Adipocyte (in vitro differentiated cells): ENCODE data around the gene ZNF729.
"Not testable (repeated sequence)": the region's sequence is repeated elsewhere in the genome, so short reads cannot be mapped to it uniquely, and the experiment has no call there.

Source experiments
- DNase-seq: peaks from one replicate; pipeline ENCODE4 v3.0.0-alpha.2; 2015; ENCODE audit warnings: low read depth
- H3K27me3 ChIP-seq: replicated peaks from 2 replicates; pipeline ENCODE4 v1.7.0; 2013; ENCODE audit warnings: mild to moderate bottlenecking, low read length, moderate library complexity; ENCODE audit not compliant: control insufficient read depth, insufficient read depth
- H3K36me3 ChIP-seq: 2 replicates; pipeline ENCODE4 v1.7.0; 2013; ENCODE audit warnings: low read length, mild to moderate bottlenecking, moderate library complexity; ENCODE audit not compliant: control insufficient read depth, insufficient read depth, severe bottlenecking
- H3K4me1 ChIP-seq: 2 replicates; pipeline ENCODE4 v1.7.0; 2013; ENCODE audit warnings: mild to moderate bottlenecking, low read length, moderate library complexity; ENCODE audit not compliant: control insufficient read depth, insufficient read depth
- H3K4me3 ChIP-seq: 2 replicates; pipeline ENCODE4 v1.7.0; 2013; ENCODE audit warnings: mild to moderate bottlenecking, low read length, moderate library complexity
- H3K9ac ChIP-seq: 2 replicates; pipeline ENCODE4 v1.7.0; 2013; ENCODE audit warnings: mild to moderate bottlenecking, low read length, moderate library complexity
- H3K9me3 ChIP-seq: 2 replicates; pipeline ENCODE4 v1.7.0; 2013; ENCODE audit warnings: mild to moderate bottlenecking, low read length, moderate library complexity; ENCODE audit not compliant: control insufficient read depth

The ZNF729 gene

GRCh38 chr19:22286151-22286810 lies at the start of gene ZNF729:
Gene ZNF729, plus strand, starts transcription at chr19:22286441. Its CDS starts 85 bp downstream, at chr19:22286526.
- Histone ChIP-seq H3K4me3 (no peak within 1 kb of the TSS), H3K36me3 (no peaks in the 10 kb centered on the region), H3K9ac (no peak within 1 kb of the TSS), H3K9me3 (peaks cover 8% of the 10 kb centered on the region), H3K27me3 (no peaks in the 10 kb centered on the region), H3K4me1 (no peaks in the 10 kb centered on the region)
- DNase-seq = no peak

GRCh38 chr19:22256856-22257255 lies 29.4 kb upstream of the ZNF729 start:
- Histone ChIP-seq H3K4me1 (no peaks in the 10 kb centered on the region), H3K9ac (no peak overlapping the region), H3K27me3 (no peaks in the 10 kb centered on the region), H3K9me3 (peaks cover 11% of the 10 kb centered on the region), H3K36me3 (no peaks in the 10 kb centered on the region), H3K4me3 (no peak overlapping the region)
- DNase-seq = no peak

DNA sequence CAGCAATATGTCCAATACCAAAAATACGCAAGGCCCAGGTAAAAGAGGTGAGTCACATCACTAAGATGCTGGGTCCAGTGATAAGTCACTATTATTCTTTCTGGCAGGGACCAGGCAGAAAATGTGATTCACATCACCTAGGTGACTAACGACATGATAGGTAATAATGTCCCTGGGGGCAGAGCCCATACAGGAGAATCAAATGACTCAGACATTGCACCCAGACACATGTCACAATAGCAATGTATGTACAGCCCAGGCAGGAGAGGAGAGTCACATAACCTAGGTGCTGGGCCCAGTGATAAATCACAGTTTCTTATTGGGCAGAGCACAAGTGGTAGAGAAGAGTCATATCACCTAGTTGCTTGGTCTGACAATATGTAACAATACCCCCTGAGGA lies 28.9 kb upstream of the ZNF729 start:
- Histone ChIP-seq H3K4me1 (no peaks in the 10 kb centered on the region), H3K36me3 (no peaks in the 10 kb centered on the region), H3K27me3 (no peaks in the 10 kb centered on the region), H3K9me3 (peaks cover 14% of the 10 kb centered on the region), H3K4me3 (no peak overlapping the region), H3K9ac (no peak overlapping the region)
- DNase-seq = no peak

GRCh38 chr19:22257916-22258315 lies 28.3 kb upstream of the ZNF729 start:
- no peak overlapping the region for H3K9ac ChIP-seq
- H3K27me3 ChIP-seq = no peaks in the 10 kb centered on the region
- no peak overlapping the region for H3K4me3 ChIP-seq
- H3K4me1 ChIP-seq = no peaks in the 10 kb centered on the region
- DNase-seq = no peak
- H3K9me3 ChIP-seq = peaks cover 19% of the 10 kb centered on the region
- H3K36me3 ChIP-seq = no peaks in the 10 kb centered on the region

GRCh38 chr19:22260499-22260898 lies 25.7 kb upstream of the ZNF729 start:
- DNase-seq = no peak
- Histone ChIP-seq H3K27me3 (no peaks in the 10 kb centered on the region), H3K9ac (no peak overlapping the region), H3K9me3 (peaks cover 24% of the 10 kb centered on the region), H3K36me3 (no peaks in the 10 kb centered on the region), H3K4me3 (no peak overlapping the region), H3K4me1 (no peaks in the 10 kb centered on the region)

- H3K9me3 ChIP-seq = peaks cover 24% of the 10 kb centered on the region
- H3K4me1 ChIP-seq = no peaks in the 10 kb centered on the region
- H3K4me3 ChIP-seq = no peak overlapping the region
- no peaks in the 10 kb centered on the region for H3K36me3 ChIP-seq
- DNase-seq = no peak
- H3K27me3 ChIP-seq = no peaks in the 10 kb centered on the region
- no peak overlapping the region for H3K9ac ChIP-seq
Observed at GRCh38 chr19:22261596-22261995, 24.6 kb upstream of the ZNF729 start.

DNA sequence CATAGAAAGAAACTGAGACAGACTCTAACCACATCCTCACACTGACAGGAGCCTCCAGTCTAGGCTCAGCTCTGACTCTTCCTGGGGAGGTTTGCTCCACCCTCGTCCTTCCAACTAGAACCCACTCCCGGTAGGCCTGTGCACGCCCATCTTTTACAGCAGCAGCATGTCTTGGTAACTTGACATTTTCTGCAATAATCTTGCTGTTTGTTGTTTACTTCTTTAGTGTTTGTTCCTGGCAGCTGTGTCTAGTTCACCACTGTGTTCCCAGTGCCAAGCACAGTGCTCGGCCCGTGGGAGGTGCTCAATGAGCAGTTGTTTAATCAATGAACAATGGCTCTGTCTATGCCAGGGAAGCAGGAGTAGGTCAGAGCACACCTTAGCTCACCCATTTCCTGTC lies 23.1 kb upstream of the ZNF729 start:
- H3K36me3 ChIP-seq = no peaks in the 10 kb centered on the region
- H3K9me3 ChIP-seq = peaks cover 30% of the 10 kb centered on the region
- H3K27me3 ChIP-seq = no peaks in the 10 kb centered on the region
- DNase-seq = no peak
- H3K9ac ChIP-seq = no peak overlapping the region
- H3K4me3 ChIP-seq = no peak overlapping the region
- H3K4me1 ChIP-seq = no peaks in the 10 kb centered on the region

DNA sequence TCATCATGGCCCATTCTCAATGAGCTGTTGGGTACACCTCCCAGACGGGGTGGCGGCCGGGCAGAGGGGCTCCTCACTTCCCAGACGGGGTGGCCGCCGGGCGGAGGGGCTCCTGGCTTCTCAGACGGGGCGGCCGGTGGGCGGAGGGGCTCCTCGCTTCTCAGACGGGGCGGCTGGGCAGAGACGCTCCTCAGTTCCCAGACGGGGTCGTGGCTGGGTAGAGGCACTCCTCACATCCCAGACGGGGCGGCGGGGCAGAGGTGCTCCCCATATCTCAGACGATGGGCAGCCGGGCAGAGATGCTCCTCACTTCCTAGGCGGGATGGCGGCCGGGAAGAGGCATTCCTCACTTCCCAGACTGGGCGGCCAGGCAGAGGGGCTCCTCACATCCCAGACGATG lies 35.3 kb downstream of the ZNF729 start:
- DNase-seq, H3K4me3 ChIP-seq, H3K27me3 ChIP-seq, H3K9ac ChIP-seq, H3K36me3 ChIP-seq, H3K4me1 ChIP-seq: not testable (repeated sequence)
- peaks cover 35% of the 10 kb centered on the region for H3K9me3 ChIP-seq

GRCh38 chr19:22326219-22326618 lies 40.0 kb downstream of the ZNF729 start:
- no peak overlapping the region for H3K4me3 ChIP-seq
- no peaks in the 10 kb centered on the region for H3K27me3 ChIP-seq
- DNase-seq = no peak
- H3K36me3 ChIP-seq = no peaks in the 10 kb centered on the region
- H3K9me3 ChIP-seq = peaks cover 24% of the 10 kb centered on the region
- H3K9ac ChIP-seq = no peak overlapping the region
- no peaks in the 10 kb centered on the region for H3K4me1 ChIP-seq

- Histone ChIP-seq H3K36me3 (no peaks in the 10 kb centered on the region), H3K4me1 (no peaks in the 10 kb centered on the region), H3K4me3 (no peak overlapping the region), H3K9me3 (peaks cover 24% of the 10 kb centered on the region), H3K9ac (no peak overlapping the region), H3K27me3 (no peaks in the 10 kb centered on the region)
- DNase-seq = no peak
Observed at GRCh38 chr19:22327321-22327720, 41.1 kb downstream of the ZNF729 start.

DNA sequence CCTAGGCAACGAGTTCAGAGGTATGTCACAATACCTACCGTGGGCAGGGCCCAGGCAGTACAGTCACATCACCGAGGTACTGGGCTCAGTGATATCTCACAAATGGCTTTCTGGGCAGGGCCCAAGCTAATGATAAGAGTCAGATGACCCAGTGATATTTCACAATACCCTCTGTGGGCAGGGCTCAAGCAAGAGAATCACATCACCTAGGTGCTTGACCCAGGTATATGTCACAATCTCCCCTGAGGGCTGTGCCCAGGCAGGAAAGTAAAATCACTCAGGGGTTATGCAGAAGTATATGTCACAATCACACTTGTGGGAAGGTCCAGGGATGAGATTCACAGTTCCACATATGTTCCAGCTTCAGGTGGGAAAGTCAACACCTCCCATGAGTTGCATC lies 45.3 kb downstream of the ZNF729 start:
- Histone ChIP-seq H3K4me3 (no peak overlapping the region), H3K27me3 (no peaks in the 10 kb centered on the region), H3K36me3 (no peaks in the 10 kb centered on the region), H3K9ac (no peak overlapping the region), H3K4me1 (no peaks in the 10 kb centered on the region), H3K9me3 (peaks cover 24% of the 10 kb centered on the region)
- DNase-seq = no peak

- Histone ChIP-seq H3K9me3 (peaks cover 16% of the 10 kb centered on the region), H3K9ac (no peak overlapping the region)
Observed at GRCh38 chr19:22332924-22333323, 46.7 kb downstream of the ZNF729 start.

More at GRCh38 chr19:22332924-22333323, 46.7 kb downstream of the ZNF729 start:
- no peak overlapping the region for H3K4me3 ChIP-seq
- no peaks in the 10 kb centered on the region for H3K4me1 ChIP-seq
- no peak for DNase-seq
- H3K27me3 ChIP-seq = no peaks in the 10 kb centered on the region
- no peaks in the 10 kb centered on the region for H3K36me3 ChIP-seq
